Hematopoietic multipotent progenitor cell (in vitro differentiated cells): Measurements from ENCODE around the gene OGFR. TPM values are rescaled to one million over a fixed set of nuclear protein-coding genes. Genes with fewer than 3 reads are reported as not detected.
"Not testable (repeated sequence)": the region's sequence is repeated elsewhere in the genome, so short reads cannot be mapped to it uniquely, and the experiment has no call there.

Source experiments
- DNase-seq, 3 donors: peaks; one replicate each; pipeline ENCODE4 v3.0.0-alpha.2; 2011 to 2015; ENCODE audit warnings: low read depth in 2 of 3, low spot score in 2 of 3
- small RNA-seq: library from RNA; depleted of rRNA; stranded (forward); fragments of <200 nt; gene quantifications from one replicate; pipeline ENCODE3, GENCODE V24; 2012
- total RNA-seq: library from RNA; depleted of rRNA; stranded (reverse); fragments of >200 nt; gene quantifications from one replicate; pipeline ENCODE4 v1.2.3, GENCODE V29; 2012

OGFR gene
- total RNA-seq, 1 donor: 55.7 TPM

- not testable (repeated sequence) for DNase-seq
Measured at GRCh38 chr20:62853304-62853703, 48.7 kb downstream of the OGFR start.

- no peak for DNase-seq
Measured at GRCh38 chr20:62854121-62854520, 49.5 kb downstream of the OGFR start.

GRCh38 chr20:62855120-62855519 is 50.5 kb downstream of the OGFR start:
- no peak for DNase-seq

- no peak for DNase-seq
Measured at GRCh38 chr20:62856931-62857619, 52.4 kb downstream of the OGFR start.

- DNase-seq: peak in 1 of 3 donors; percentile 60
Measured at GRCh38 chr20:62858058-62858830, 53.6 kb downstream of the OGFR start.

- no peak for DNase-seq
Measured at GRCh38 chr20:62859721-62860120, 55.1 kb downstream of the OGFR start.

GRCh38 chr20:62860391-62860923 is 55.8 kb downstream of the OGFR start:
- no peak for DNase-seq

- DNase-seq: peak; percentile 24 to 38 (median 35)
Measured at GRCh38 chr20:62860924-62861691, 56.5 kb downstream of the OGFR start.

- peak; percentile 80 to 94 (median 84) for DNase-seq
Measured at GRCh38 chr20:62861726-62862336, 57.2 kb downstream of the OGFR start, which contains the start of gene TCFL5. TCFL5 (minus strand) TSS chr20:62861822; CDS start chr20:62861670, 152 bp downstream.

Small RNA genes within 50 kb of the gene (small RNA-seq; reads per million reads assigned to genes)
- gene DPH3P1: not detected

Other genes starting within 250 kb of the OGFR start
- gene SLCO4A1, start 162.3 kb upstream of the OGFR start, total RNA-seq: 15.3 TPM
- gene NTSR1, start 96.0 kb upstream of the OGFR start, total RNA-seq: 0.27 TPM
- gene MRGBP, start 8.4 kb upstream of the OGFR start, total RNA-seq: 14.8 TPM
- gene COL9A3, start 12.2 kb downstream of the OGFR start, total RNA-seq: 0.27 TPM
- 2.7 TPM for gene TCFL5, start 57.0 kb downstream of the OGFR start, total RNA-seq
- gene DIDO1, start 121.7 kb downstream of the OGFR start, total RNA-seq: 66.5 TPM
- gene GID8, start 133.3 kb downstream of the OGFR start, total RNA-seq: 37.4 TPM
- gene SLC17A9, start 147.9 kb downstream of the OGFR start, total RNA-seq: 28.8 TPM
- 1.3 TPM for gene BHLHE23, start 202.1 kb downstream of the OGFR start, total RNA-seq